GM23338 (cell line): ENCODE measurements around the gene WDR75. TPM values are rescaled to one million over a fixed set of nuclear protein-coding genes. Genes with fewer than 3 reads are reported as not detected.

Experiments
- ATAC-seq: fragments of 200-7000 bp; cut with Tn5 transposase; 3 replicates; pipeline ENCODE4 v1.9.1; 2020
- DNase-seq: peaks from one replicate; pipeline ENCODE4 v3.0.0-alpha.2; 2015; ENCODE audit warnings: low spot score
- H2AFZ ChIP-seq: fragments of 200-600 bp; sonication (generic); 2 replicates; pipeline ENCODE4 v1.8.0; 2016; ENCODE audit warnings: antibody characterized with exemption, mild to moderate bottlenecking, moderate library complexity
- H3F3A ChIP-seq: fragments of 200-600 bp; sonication (generic); replicated peaks from 2 replicates; pipeline ENCODE4 v1.8.0; 2017; ENCODE audit warnings: antibody characterized with exemption, mixed run types, low read depth
- H3K27ac ChIP-seq: fragments of 200-600 bp; sonication (generic); 2 replicates; pipeline ENCODE4 v1.6.1; 2016; ENCODE audit warnings: low read depth
- H3K27me3 ChIP-seq: fragments of 200-600 bp; sonication (generic); 2 replicates; pipeline ENCODE4 v1.8.0; 2016; ENCODE audit warnings: mild to moderate bottlenecking, mixed run types, moderate library complexity; ENCODE audit not compliant: insufficient read depth
- H3K36me3 ChIP-seq: fragments of 200-600 bp; sonication (generic); 2 replicates; pipeline ENCODE4 v1.8.0; 2016; ENCODE audit warnings: mild to moderate bottlenecking; ENCODE audit not compliant: insufficient read depth
- H3K4me1 ChIP-seq: fragments of 200-600 bp; sonication (generic); 2 replicates; pipeline ENCODE4 v1.8.0; 2016; ENCODE audit warnings: mild to moderate bottlenecking, moderate library complexity; ENCODE audit not compliant: insufficient read depth
- H3K4me2 ChIP-seq: fragments of 200-600 bp; sonication (generic); 2 replicates; pipeline ENCODE4 v1.7.1; 2017; ENCODE audit warnings: mixed run types
- H3K4me3 ChIP-seq: fragments of 200-600 bp; sonication (generic); 2 replicates; pipeline ENCODE4 v1.6.1; 2016; ENCODE audit warnings: mixed run types
- H3K79me2 ChIP-seq: fragments of 200-600 bp; sonication (generic); replicated peaks from 2 replicates; pipeline ENCODE4 v1.8.0; 2017; ENCODE audit warnings: mild to moderate bottlenecking; ENCODE audit not compliant: insufficient read depth
- H3K9me2 ChIP-seq: fragments of 200-600 bp; sonication (generic); 2 replicates; pipeline ENCODE4 v1.8.0; 2017; ENCODE audit not compliant: insufficient read depth
- H4K20me1 ChIP-seq: fragments of 200-600 bp; sonication (generic); replicated peaks from 2 replicates; pipeline ENCODE4 v1.8.0; 2017; ENCODE audit warnings: mild to moderate bottlenecking; ENCODE audit not compliant: insufficient read depth
- H3K27ac Mint-ChIP-seq: 2 replicates; pipeline ENCODE4 v1.8.0; 2020; ENCODE audit warnings: inconsistent platforms, mild to moderate bottlenecking, moderate library complexity, mixed read lengths
- H3K27me3 Mint-ChIP-seq: 3 replicates; pipeline ENCODE4 v1.8.0; 2022; ENCODE audit warnings: low read depth, mild to moderate bottlenecking, moderate library complexity, mixed read lengths, inconsistent platforms; ENCODE audit not compliant: insufficient read depth, poor library complexity
- H3K36me3 Mint-ChIP-seq: 3 replicates; pipeline ENCODE4 v1.8.0; 2021; ENCODE audit warnings: low read depth, mild to moderate bottlenecking, inconsistent platforms, moderate library complexity, mixed read lengths
- H3K4me1 Mint-ChIP-seq: 3 replicates; pipeline ENCODE4 v1.8.0; 2020; ENCODE audit warnings: mild to moderate bottlenecking, inconsistent platforms, mixed read lengths
- H3K4me3 Mint-ChIP-seq: 3 replicates; pipeline ENCODE4 v1.8.0; 2021; ENCODE audit warnings: moderate library complexity, mild to moderate bottlenecking, inconsistent platforms, mixed read lengths
- H3K9me3 Mint-ChIP-seq: 3 replicates; pipeline ENCODE4 v1.8.0; 2020; ENCODE audit warnings: moderate library complexity, mild to moderate bottlenecking, inconsistent platforms, mixed read lengths
- EZH2 ChIP-seq: fragments of 200-600 bp; sonication (generic); IDR thresholded peaks from one replicate; pipeline ENCODE4 v1.8.0; 2017; ENCODE audit warnings: antibody characterized with exemption, mild to moderate bottlenecking, low read depth; ENCODE audit not compliant: unreplicated experiment
- JUNB ChIP-seq: IDR thresholded peaks from one replicate; pipeline ENCODE4 v1.6.1; 2016; ENCODE audit warnings: antibody characterized with exemption; ENCODE audit not compliant: unreplicated experiment
- STAT1 ChIP-seq: IDR thresholded peaks from one replicate; pipeline ENCODE4 v1.6.1; 2016; ENCODE audit warnings: antibody characterized with exemption; ENCODE audit not compliant: unreplicated experiment
- ZNF114 ChIP-seq: fragments of 250-450 bp; sonication (Bioruptor Pico); IDR thresholded peaks from 2 replicates; pipeline ENCODE4 v1.5.0; 2020; ENCODE audit warnings: mild to moderate bottlenecking, moderate library complexity
- polyA plus RNA-seq: library from polyadenylated mRNA; unstranded; fragments of >200 nt; fragmentation: Nextera tagmentation; extraction: Ambion mirVana; gene quantifications from 2 replicates; pipeline ENCODE4 v1.2.1, GENCODE V29; 2016
- total RNA-seq: library from RNA; depleted of rRNA; stranded (reverse); fragments of >200 nt; shearing (Covaris generic); gene quantifications from 2 replicates; pipeline ENCODE4 v1.2.3, GENCODE V29; 2014
- TF ChIP-seq, protein P1 (sequence below): fragments of 250-450 bp; sonication (Bioruptor Pico); IDR thresholded peaks from 2 replicates; pipeline ENCODE4 v1.5.0; 2020; ENCODE audit warnings: mild to moderate bottlenecking, moderate library complexity
- TF ChIP-seq, protein P2 (sequence below), 2 experiments: fragments of 200-600 bp in 1 of 2; sonication (generic) in 1 of 2; conservative IDR thresholded peaks; 2 replicates each; pipeline versions ENCODE4 v1.5.1 to v1.6.1; 2016 to 2017; ENCODE audit warnings: antibody characterized with exemption in 2 of 2, low read depth in 2 of 2, mild to moderate bottlenecking in 2 of 2, moderate library complexity in 1 of 2
- TF ChIP-seq, protein P3 (sequence below): IDR thresholded peaks from 2 replicates; pipeline ENCODE4 v1.6.1; 2016; ENCODE audit warnings: antibody characterized with exemption

Gene WDR75
- total and polyA plus RNA-seq, 2 experiments from 2014 or later = 57.2 to 80.9 TPM

DNA sequence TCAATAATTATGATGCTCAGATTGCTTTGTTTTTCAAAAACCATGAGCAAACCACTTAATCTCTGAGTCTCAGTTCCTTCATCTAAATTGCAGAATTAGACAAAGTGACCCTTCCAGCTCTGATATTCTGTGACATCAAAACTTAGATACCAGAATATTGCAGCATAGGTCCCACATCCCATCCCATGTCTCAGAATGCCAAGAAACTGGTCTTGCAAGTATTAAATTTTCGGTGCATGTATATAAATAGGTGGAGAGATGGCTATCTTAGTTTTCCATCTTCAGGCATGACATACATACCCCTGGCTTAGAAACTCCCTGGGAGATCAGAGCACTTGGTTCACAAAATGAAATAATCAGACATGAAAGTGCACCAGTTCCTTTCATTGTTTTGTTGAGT is 39.8 kb downstream of the WDR75 start (continued):
- TF ChIP-seq, protein P1, sequence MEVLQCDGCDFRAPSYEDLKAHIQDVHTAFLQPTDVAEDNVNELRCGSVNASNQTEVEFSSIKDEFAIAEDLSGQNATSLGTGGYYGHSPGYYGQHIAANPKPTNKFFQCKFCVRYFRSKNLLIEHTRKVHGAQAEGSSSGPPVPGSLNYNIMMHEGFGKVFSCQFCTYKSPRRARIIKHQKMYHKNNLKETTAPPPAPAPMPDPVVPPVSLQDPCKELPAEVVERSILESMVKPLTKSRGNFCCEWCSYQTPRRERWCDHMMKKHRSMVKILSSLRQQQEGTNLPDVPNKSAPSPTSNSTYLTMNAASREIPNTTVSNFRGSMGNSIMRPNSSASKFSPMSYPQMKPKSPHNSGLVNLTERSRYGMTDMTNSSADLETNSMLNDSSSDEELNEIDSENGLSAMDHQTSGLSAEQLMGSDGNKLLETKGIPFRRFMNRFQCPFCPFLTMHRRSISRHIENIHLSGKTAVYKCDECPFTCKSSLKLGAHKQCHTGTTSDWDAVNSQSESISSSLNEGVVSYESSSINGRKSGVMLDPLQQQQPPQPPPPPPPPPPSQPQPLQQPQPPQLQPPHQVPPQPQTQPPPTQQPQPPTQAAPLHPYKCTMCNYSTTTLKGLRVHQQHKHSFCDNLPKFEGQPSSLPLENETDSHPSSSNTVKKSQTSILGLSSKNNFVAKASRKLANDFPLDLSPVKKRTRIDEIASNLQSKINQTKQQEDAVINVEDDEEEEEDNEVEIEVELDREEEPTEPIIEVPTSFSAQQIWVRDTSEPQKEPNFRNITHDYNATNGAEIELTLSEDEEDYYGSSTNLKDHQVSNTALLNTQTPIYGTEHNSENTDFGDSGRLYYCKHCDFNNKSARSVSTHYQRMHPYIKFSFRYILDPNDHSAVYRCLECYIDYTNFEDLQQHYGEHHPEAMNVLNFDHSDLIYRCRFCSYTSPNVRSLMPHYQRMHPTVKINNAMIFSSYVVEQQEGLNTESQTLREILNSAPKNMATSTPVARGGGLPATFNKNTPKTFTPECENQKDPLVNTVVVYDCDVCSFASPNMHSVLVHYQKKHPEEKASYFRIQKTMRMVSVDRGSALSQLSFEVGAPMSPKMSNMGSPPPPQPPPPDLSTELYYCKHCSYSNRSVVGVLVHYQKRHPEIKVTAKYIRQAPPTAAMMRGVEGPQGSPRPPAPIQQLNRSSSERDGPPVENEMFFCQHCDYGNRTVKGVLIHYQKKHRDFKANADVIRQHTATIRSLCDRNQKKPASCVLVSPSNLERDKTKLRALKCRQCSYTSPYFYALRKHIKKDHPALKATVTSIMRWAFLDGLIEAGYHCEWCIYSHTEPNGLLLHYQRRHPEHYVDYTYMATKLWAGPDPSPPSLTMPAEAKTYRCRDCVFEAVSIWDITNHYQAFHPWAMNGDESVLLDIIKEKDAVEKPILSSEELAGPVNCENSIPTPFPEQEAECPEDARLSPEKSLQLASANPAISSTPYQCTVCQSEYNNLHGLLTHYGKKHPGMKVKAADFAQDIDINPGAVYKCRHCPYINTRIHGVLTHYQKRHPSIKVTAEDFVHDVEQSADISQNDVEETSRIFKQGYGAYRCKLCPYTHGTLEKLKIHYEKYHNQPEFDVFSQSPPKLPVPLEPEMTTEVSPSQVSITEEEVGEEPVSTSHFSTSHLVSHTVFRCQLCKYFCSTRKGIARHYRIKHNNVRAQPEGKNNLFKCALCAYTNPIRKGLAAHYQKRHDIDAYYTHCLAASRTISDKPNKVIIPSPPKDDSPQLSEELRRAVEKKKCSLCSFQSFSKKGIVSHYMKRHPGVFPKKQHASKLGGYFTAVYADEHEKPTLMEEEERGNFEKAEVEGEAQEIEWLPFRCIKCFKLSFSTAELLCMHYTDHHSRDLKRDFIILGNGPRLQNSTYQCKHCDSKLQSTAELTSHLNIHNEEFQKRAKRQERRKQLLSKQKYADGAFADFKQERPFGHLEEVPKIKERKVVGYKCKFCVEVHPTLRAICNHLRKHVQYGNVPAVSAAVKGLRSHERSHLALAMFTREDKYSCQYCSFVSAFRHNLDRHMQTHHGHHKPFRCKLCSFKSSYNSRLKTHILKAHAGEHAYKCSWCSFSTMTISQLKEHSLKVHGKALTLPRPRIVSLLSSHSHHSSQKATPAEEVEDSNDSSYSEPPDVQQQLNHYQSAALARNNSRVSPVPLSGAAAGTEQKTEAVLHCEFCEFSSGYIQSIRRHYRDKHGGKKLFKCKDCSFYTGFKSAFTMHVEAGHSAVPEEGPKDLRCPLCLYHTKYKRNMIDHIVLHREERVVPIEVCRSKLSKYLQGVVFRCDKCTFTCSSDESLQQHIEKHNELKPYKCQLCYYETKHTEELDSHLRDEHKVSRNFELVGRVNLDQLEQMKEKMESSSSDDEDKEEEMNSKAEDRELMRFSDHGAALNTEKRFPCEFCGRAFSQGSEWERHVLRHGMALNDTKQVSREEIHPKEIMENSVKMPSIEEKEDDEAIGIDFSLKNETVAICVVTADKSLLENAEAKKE (CRISPR knock-in tag) = no peak
- no peak for TF ChIP-seq JUNB
- TF ChIP-seq EZH2 = no peak
- TF ChIP-seq, protein P2, sequence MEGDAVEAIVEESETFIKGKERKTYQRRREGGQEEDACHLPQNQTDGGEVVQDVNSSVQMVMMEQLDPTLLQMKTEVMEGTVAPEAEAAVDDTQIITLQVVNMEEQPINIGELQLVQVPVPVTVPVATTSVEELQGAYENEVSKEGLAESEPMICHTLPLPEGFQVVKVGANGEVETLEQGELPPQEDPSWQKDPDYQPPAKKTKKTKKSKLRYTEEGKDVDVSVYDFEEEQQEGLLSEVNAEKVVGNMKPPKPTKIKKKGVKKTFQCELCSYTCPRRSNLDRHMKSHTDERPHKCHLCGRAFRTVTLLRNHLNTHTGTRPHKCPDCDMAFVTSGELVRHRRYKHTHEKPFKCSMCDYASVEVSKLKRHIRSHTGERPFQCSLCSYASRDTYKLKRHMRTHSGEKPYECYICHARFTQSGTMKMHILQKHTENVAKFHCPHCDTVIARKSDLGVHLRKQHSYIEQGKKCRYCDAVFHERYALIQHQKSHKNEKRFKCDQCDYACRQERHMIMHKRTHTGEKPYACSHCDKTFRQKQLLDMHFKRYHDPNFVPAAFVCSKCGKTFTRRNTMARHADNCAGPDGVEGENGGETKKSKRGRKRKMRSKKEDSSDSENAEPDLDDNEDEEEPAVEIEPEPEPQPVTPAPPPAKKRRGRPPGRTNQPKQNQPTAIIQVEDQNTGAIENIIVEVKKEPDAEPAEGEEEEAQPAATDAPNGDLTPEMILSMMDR (conservative IDR thresholded peaks at IDR 0.05; ENCODE audit: low read depth in 2 of 2) = no peak
- TF ChIP-seq ZNF114 (CRISPR knock-in tag) = no peak
- TF ChIP-seq, protein P3, sequence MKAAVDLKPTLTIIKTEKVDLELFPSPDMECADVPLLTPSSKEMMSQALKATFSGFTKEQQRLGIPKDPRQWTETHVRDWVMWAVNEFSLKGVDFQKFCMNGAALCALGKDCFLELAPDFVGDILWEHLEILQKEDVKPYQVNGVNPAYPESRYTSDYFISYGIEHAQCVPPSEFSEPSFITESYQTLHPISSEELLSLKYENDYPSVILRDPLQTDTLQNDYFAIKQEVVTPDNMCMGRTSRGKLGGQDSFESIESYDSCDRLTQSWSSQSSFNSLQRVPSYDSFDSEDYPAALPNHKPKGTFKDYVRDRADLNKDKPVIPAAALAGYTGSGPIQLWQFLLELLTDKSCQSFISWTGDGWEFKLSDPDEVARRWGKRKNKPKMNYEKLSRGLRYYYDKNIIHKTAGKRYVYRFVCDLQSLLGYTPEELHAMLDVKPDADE = no peak

DNA sequence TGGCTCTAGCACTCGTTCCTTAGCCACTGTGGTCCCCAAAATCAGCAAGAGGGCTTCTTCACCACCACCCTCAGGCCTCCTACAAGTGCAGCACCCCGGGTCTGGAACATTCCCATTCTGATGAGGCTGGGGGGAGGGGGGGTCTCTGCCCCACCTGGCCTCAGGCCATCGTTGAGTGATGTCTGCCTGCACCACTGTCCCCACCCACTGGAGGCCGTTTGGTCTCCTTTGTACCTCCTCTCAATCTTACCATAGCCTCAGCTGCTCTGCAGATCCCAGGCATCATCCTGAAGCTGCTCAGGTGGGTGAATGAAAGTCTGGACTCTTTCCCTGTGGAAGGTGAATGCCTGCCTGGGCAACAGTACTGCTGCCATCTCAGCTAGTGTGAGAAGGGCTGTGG is 42.3 kb downstream of the WDR75 start:
- H3K4me1 ChIP-seq = no peaks in the 10 kb centered on the region
- no peaks in the 10 kb centered on the region for H3K79me2 ChIP-seq
- no peaks in the 10 kb centered on the region for H4K20me1 ChIP-seq
- no peak overlapping the region for H3K27ac ChIP-seq
- DNase-seq (no peak), ATAC-seq (peak; percentile 64)
- H3K9me3 Mint-ChIP-seq = no peaks in the 10 kb centered on the region
- H3K4me3 Mint-ChIP-seq = no peak overlapping the region
- no peak for TF ChIP-seq STAT1
- TF ChIP-seq EZH2 = no peak
- TF ChIP-seq ZNF114 (CRISPR knock-in tag) = no peak
- H3K27me3 Mint-ChIP-seq = no peaks in the 10 kb centered on the region
- no peaks in the 10 kb centered on the region for H3K4me1 Mint-ChIP-seq
- H3K36me3 Mint-ChIP-seq = no peaks in the 10 kb centered on the region
- no peak overlapping the region for H3K4me2 ChIP-seq
- H3F3A ChIP-seq = no peaks in the 10 kb centered on the region
- no peaks in the 10 kb centered on the region for H3K36me3 ChIP-seq
- 0 out of 2 replicates have a peak overlapping the region, but pooled peaks have one; percentile 10 for H2AFZ ChIP-seq
- H3K4me3 ChIP-seq = no peak overlapping the region
- H3K27me3 ChIP-seq = no peaks in the 10 kb centered on the region
- H3K9me2 ChIP-seq = no peaks in the 10 kb centered on the region
- no peak overlapping the region for H3K27ac Mint-ChIP-seq
